DND-41 (cell line): Measurements from ENCODE around the gene INHBC.

Experiments
- CTCF ChIP-seq: IDR thresholded peaks from 2 replicates; pipeline ENCODE4 v1.5.1; 2012; ENCODE audit warnings: borderline replicate concordance, low read length, moderate library complexity, mild to moderate bottlenecking; ENCODE audit not compliant: poor library complexity, severe bottlenecking; ENCODE audit errors: extremely low read depth
- EZH2 ChIP-seq: IDR thresholded peaks from 3 replicates; pipeline ENCODE4 v1.6.1; 2012; ENCODE audit warnings: borderline replicate concordance, low read depth, mild to moderate bottlenecking, moderate library complexity, low read length, inconsistent platforms; ENCODE audit not compliant: severe bottlenecking

- no peak for TF ChIP-seq CTCF
- no peak for TF ChIP-seq EZH2
Measured at GRCh38 chr12:57416039-57416996, 18.3 kb upstream of the INHBC start.
